Uterus (tissue), 4 donors: ENCODE measurements around the gene AQP1. TPM values are rescaled to one million over a fixed set of nuclear protein-coding genes. Genes with fewer than 3 reads are reported as not detected.

Experiments
- DNase-seq, 2 donors: peaks; one replicate each; pipeline ENCODE4 v3.0.0-alpha.2; 2019 to 2020
- H3K27ac ChIP-seq, 2 donors: fragments of 200-600 bp; sonication (generic); 1 replicate in 1 of 2; 2 replicates in 1 of 2; pipeline ENCODE4 v1.5.1; 2016 to 2018
- H3K27me3 ChIP-seq, 2 donors: fragments of 200-600 bp; sonication (generic); one replicate each; pipeline ENCODE4 v1.5.1; 2018 to 2019; ENCODE audit warnings: control low read depth in 1 of 2
- H3K36me3 ChIP-seq, 2 donors: fragments of 200-600 bp; sonication (generic); one replicate each; pipeline ENCODE4 v1.5.1; 2019; ENCODE audit warnings: control low read depth in 1 of 2
- H3K4me1 ChIP-seq, 2 donors: fragments of 200-600 bp; sonication (generic); one replicate each; pipeline ENCODE4 v1.5.1; 2018 to 2019; ENCODE audit warnings: control low read depth in 1 of 2
- H3K4me3 ChIP-seq, 2 donors: fragments of 200-600 bp; sonication (generic); 1 replicate in 1 of 2; 2 replicates in 1 of 2; pipeline ENCODE4 v1.5.1; 2018 to 2019; ENCODE audit warnings: mild to moderate bottlenecking in 1 of 2
- H3K9me3 ChIP-seq, 2 donors: fragments of 200-600 bp; sonication (generic); one replicate each; pipeline ENCODE4 v1.5.1; 2019; ENCODE audit warnings: control low read depth in 1 of 2
- POLR2A ChIP-seq, 2 donors: fragments of 450-650 bp; IDR thresholded peaks; one replicate each; pipeline ENCODE4 v1.6.1; 2016; ENCODE audit warnings: antibody characterized with exemption in 2 of 2, mild to moderate bottlenecking in 1 of 2, moderate library complexity in 1 of 2
- intact Hi-C: fragments of 100-400 bp; cut with DNase I; formaldehyde crosslinking; loops from one replicate; pipeline ENCODE4 v1.15.1; 2023; ENCODE audit warnings: low total_unique reads
- total RNA-seq, 4 donors: library from RNA; depleted of rRNA in 3 of 4; stranded (reverse); fragments of >200 nt in 3 of 4; gene quantifications; one replicate each; pipeline versions ENCODE4 v1.1.0 to v1.2.4, GENCODE V29; 2014 to 2023
- TF ChIP-seq, protein P1 (sequence below), 4 experiments: fragments of 200-600 bp in 2 of 4; fragments of 450-650 bp in 2 of 4; sonication (generic) in 2 of 4; IDR thresholded peaks; one replicate each; pipeline ENCODE4 v1.5.1; 2016 to 2019; ENCODE audit warnings: antibody characterized with exemption in 4 of 4, mild to moderate bottlenecking in 2 of 4, moderate library complexity in 1 of 4
- donor health status: DM: yes; HTN: yes; CAD: no.

The AQP1 gene
- total RNA-seq, 4 donors from 2014 or later, result 69.6 to 477 (median 370) TPM

DNA sequence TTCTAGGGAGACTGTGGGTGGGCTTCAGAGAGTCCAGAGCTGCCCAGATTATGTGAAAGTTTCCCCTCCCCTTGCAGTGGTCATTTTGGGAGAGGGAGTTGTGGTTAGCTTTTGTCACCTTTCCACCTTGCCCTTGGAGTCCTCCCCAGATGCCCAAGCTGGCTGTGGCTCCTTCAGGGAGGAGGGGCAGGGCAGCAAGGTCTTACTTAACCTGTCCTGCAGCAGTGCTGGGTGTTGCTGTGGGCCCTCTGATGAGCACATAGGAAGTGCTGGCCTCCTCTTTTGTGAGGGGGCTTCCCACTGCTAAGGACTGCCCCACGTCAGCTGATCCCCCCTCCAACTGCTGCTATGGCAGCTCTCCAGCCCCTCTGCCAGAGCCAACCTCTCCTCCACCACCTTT, 17.6 kb upstream of the AQP1 start:
- no peak for TF ChIP-seq POLR2A (IDR thresholded peaks at IDR 0.05)
- TF ChIP-seq, protein P1, sequence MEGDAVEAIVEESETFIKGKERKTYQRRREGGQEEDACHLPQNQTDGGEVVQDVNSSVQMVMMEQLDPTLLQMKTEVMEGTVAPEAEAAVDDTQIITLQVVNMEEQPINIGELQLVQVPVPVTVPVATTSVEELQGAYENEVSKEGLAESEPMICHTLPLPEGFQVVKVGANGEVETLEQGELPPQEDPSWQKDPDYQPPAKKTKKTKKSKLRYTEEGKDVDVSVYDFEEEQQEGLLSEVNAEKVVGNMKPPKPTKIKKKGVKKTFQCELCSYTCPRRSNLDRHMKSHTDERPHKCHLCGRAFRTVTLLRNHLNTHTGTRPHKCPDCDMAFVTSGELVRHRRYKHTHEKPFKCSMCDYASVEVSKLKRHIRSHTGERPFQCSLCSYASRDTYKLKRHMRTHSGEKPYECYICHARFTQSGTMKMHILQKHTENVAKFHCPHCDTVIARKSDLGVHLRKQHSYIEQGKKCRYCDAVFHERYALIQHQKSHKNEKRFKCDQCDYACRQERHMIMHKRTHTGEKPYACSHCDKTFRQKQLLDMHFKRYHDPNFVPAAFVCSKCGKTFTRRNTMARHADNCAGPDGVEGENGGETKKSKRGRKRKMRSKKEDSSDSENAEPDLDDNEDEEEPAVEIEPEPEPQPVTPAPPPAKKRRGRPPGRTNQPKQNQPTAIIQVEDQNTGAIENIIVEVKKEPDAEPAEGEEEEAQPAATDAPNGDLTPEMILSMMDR (IDR thresholded peaks at IDR 0.05), result no peak
- H3K4me1 ChIP-seq, result peaks cover 0 to 24% of the 10 kb centered on the region in 2 donors
- H3K27me3 ChIP-seq, result no peaks in the 10 kb centered on the region
- intact Hi-C loops, result no loop called here
- H3K4me3 ChIP-seq, result no peak overlapping the region
- H3K9me3 ChIP-seq, result no peaks in the 10 kb centered on the region
- no peak for DNase-seq
- peak overlapping the region; percentile 33 to 37 for H3K27ac ChIP-seq
- no peaks in the 10 kb centered on the region for H3K36me3 ChIP-seq

DNA sequence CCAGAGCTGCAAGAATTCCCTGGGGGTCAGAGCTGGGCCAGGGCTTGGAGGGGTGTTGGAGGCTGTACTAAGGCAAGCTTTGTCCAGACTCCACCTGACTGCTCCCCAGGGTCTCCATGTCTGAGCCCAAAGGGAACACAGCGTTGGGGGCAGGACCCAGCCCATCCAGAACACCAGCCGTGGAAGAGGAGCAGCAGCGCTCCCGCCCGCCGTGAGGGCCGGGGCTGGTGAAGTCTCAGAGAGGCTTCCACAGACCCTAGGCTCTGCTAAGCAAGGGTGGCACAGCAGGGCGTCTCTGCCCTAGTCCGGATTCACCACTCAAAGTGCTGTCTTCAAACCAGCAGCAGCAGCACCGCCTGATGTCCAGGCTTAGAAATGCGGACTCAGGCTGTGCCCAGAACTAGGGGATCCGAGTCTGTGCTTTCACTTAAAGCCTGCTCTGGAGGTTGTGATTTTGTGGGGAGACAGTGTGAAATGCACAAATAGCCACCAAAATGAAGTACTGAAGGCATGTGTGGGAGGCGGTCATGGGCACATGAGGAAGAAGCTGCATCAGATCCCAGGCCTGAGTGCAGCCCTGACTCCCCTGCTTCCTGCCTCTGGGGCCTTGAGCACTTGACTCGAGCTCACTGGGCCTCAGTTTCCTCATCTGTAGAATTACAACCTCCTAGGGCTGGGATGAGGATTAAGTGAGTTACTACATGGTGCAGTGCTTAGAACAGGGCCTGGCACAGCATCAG, 16.6 kb upstream of the AQP1 start:
- peak overlapping the region; percentile 33 to 37 for H3K27ac ChIP-seq
- intact Hi-C loops, result no loop called here

DNA sequence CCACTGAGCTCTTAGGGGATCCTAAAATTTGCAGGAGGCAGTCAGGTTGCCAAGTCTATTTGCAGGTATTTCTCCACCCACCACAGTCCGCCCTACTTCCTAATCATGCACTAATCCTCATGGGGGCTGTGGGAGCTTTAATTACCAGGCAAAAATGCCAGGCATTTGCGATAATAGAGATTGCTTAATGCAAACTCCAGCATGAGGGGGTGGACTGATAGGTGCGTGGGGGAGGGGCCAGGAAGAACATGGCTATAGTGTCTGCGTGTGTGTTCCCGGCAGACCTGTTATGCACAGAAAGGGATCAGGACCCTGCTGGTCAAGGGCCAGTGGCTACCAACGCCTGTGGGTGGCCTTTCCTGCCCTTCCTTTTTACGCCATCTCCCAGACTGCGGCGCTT, 15.6 kb upstream of the AQP1 start:
- Histone ChIP-seq H3K4me1 (peaks cover 0 to 24% of the 10 kb centered on the region in 2 donors), H3K36me3 (no peaks in the 10 kb centered on the region), H3K9me3 (no peaks in the 10 kb centered on the region), H3K4me3 (no peak overlapping the region), H3K27me3 (no peaks in the 10 kb centered on the region), H3K27ac (no peak overlapping the region)
- DNase-seq, result no peak
- TF ChIP-seq, protein P1 (IDR thresholded peaks at IDR 0.05), result no peak
- no peak for TF ChIP-seq POLR2A (IDR thresholded peaks at IDR 0.05)
- intact Hi-C loops, result no loop called here

More for the DNA sequence above, 16.6 kb upstream of the AQP1 start:
- Histone ChIP-seq H3K27me3 (no peaks in the 10 kb centered on the region), H3K4me1 (peaks cover 0 to 24% of the 10 kb centered on the region in 2 donors), H3K36me3 (no peaks in the 10 kb centered on the region), H3K4me3 (no peak overlapping the region), H3K9me3 (no peaks in the 10 kb centered on the region)
- no peak for DNase-seq
- no peak for TF ChIP-seq POLR2A (IDR thresholded peaks at IDR 0.05)
- TF ChIP-seq, protein P1 (IDR thresholded peaks at IDR 0.05), result no peak

DNA sequence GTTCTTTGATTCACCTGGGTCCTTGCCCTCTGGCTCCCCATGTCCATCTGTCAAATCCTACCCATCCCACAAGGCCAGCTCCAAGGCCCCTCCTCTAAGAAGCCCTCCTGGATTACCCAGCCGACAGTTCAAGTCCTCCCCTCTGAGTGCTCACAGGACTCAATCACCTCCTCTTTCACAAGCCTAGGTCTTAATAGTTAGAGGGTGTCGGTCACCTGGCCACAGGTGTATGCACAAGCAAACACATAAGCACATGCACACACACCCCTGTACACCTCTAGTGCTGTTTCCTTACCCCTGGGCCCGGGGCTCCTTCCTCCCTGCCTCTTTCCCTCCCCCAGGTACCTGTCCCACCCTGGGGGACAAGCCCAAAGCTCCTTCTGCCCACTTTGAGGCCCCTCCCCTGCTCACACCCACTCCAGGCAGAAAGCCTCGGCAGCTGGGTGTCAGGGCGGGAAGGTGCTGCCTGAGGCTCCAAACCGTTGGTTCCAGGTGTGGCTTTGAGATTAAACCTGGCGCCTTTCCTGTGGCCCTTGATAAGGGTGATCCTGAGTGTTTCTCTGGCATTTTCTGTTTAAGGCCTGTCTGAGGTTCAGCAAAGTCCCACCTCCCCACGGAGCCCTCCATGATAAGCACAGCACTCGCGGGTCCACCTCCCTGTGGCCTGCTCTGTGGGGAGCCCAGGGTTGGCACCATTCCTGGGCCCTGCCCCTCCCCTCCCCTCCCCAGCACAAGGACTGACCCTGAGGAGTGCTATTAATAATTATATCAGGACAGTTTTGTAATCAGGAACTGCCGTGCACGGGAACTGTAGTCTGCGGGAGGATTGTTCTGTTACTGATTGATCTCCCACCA, 14.6 kb upstream of the AQP1 start:
- Histone ChIP-seq H3K9me3 (no peaks in the 10 kb centered on the region), H3K36me3 (no peaks in the 10 kb centered on the region), H3K4me3 (no peak overlapping the region), H3K4me1 (peaks cover 0 to 24% of the 10 kb centered on the region in 2 donors), H3K27me3 (no peaks in the 10 kb centered on the region), H3K27ac (peak overlapping the region in 1 of 2 donors; percentile 43)
- DNase-seq, result no peak
- intact Hi-C loops, result no loop called here
- TF ChIP-seq, protein P1 (IDR thresholded peaks at IDR 0.05), result no peak
- TF ChIP-seq POLR2A (IDR thresholded peaks at IDR 0.05), result no peak

DNA sequence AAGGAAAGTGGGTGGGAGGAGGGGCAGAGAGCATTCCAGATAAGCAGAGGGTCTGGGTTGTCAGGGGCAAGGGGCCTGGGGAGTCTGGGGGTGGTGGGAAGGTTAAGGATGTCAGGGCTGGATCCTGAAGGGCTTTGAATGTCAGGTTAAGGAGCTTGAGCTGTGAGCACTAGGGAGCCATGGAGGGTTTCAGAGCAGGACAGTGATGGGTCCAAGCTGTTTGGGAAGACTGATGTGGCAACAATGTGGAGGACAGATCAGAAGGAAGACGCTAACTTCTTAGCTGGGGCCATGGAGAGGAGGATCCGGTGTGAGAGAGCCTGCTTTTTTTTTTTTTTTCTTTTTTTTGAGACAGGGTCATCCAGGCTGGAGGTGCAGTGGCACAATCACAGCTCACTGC, 13.9 kb upstream of the AQP1 start:
- H3K27ac ChIP-seq, result peak overlapping the region; percentile 27 to 44
- intact Hi-C loops, result no loop called here
- no peak for TF ChIP-seq POLR2A (IDR thresholded peaks at IDR 0.05)
- TF ChIP-seq, protein P1 (IDR thresholded peaks at IDR 0.05), result no peak
- H3K4me1 ChIP-seq, result peaks cover 0 to 24% of the 10 kb centered on the region in 2 donors
- H3K9me3 ChIP-seq, result no peaks in the 10 kb centered on the region
- H3K36me3 ChIP-seq, result no peaks in the 10 kb centered on the region
- H3K4me3 ChIP-seq, result no peak overlapping the region
- DNase-seq, result no peak
- no peaks in the 10 kb centered on the region for H3K27me3 ChIP-seq
